Panc1 (cell line): ENCODE measurements around the gene APOL6. TPM values are rescaled to one million over a fixed set of nuclear protein-coding genes. Genes with fewer than 3 reads are reported as not detected.

Experiments
- ATAC-seq: fragments of 200-7000 bp; cut with Tn5 transposase; 2 replicates; pipeline ENCODE4 v1.9.1; 2020; ENCODE audit warnings: mild to moderate bottlenecking, moderate library complexity
- BruUV-seq: library from RNA; stranded (reverse); fragments of 400-500 nt; replicated peaks from 2 replicates; lab custom pipeline; 2021; lab: Mats Ljungman, UMichigan
- CTCF ChIA-PET: fragments of 300-600 bp; sonication (Branson Sonifier 250); formaldehyde crosslinking; loops from one replicate; lab custom pipeline; 2022; ENCODE audit warnings: antibody characterized with exemption; lab: Charles Lee
- POLR2A ChIA-PET: fragments of 300-600 bp; sonication (Branson Sonifier 250); formaldehyde crosslinking; loops from one replicate; lab custom pipeline; 2022; ENCODE audit warnings: antibody characterized with exemption; lab: Charles Lee
- DNase-seq: peaks from one replicate; pipeline ENCODE4 v3.0.0-alpha.2; 2010; ENCODE audit warnings: low read depth, low spot score
- H3K27ac ChIP-seq: 2 replicates; pipeline ENCODE4 v1.5.1; 2011; ENCODE audit warnings: mild to moderate bottlenecking, low read length, inconsistent platforms
- H3K27me3 ChIP-seq: fragments of 200-500 bp; sonication (Bioruptor generic); 2 replicates; pipeline ENCODE4 v1.6.0; 2014; ENCODE audit warnings: low read length, inconsistent platforms; ENCODE audit not compliant: control insufficient read depth, insufficient read depth
- H3K36me3 ChIP-seq: fragments of 200-500 bp; sonication (Bioruptor generic); 2 replicates; pipeline ENCODE4 v1.5.1; 2014; ENCODE audit warnings: inconsistent platforms, mild to moderate bottlenecking, low read length, moderate library complexity; ENCODE audit not compliant: control insufficient read depth, insufficient read depth
- H3K4me1 ChIP-seq: 2 replicates; pipeline ENCODE4 v1.5.1; 2011; ENCODE audit warnings: inconsistent platforms, mild to moderate bottlenecking, low read length, moderate library complexity; ENCODE audit not compliant: control insufficient read depth, insufficient read depth
- H3K4me3 ChIP-seq, 2 experiments: 2 replicates each; pipeline ENCODE4 v1.5.1; 2011 to 2012; ENCODE audit warnings: low read depth in 2 of 2, low read length in 2 of 2, mild to moderate bottlenecking in 2 of 2, inconsistent platforms in 1 of 2, moderate library complexity in 1 of 2
- H3K9me3 ChIP-seq: fragments of 200-500 bp; sonication (Bioruptor generic); 2 replicates; pipeline ENCODE4 v1.5.1; 2014; ENCODE audit warnings: low read depth, mild to moderate bottlenecking, inconsistent platforms, low read length, moderate library complexity; ENCODE audit not compliant: control insufficient read depth, insufficient read depth
- CTCF ChIP-seq: fragments of 450-650 bp; IDR thresholded peaks from 2 replicates; pipeline ENCODE4 v1.5.1; 2017; ENCODE audit warnings: mild to moderate bottlenecking
- POLR2AphosphoS5 ChIP-seq: IDR thresholded peaks from 2 replicates; pipeline ENCODE4 v1.6.1; 2012; ENCODE audit warnings: mild to moderate bottlenecking, low read depth, low read length, moderate library complexity
- SIN3A ChIP-seq: IDR thresholded peaks from 2 replicates; pipeline ENCODE4 v1.6.1; 2012; ENCODE audit warnings: low read depth, mild to moderate bottlenecking, low read length, moderate library complexity, borderline replicate concordance; ENCODE audit not compliant: insufficient read depth
- TCF7L2 ChIP-seq: IDR thresholded peaks from 2 replicates; pipeline ENCODE4 v1.6.1; 2011; ENCODE audit warnings: mild to moderate bottlenecking, low read depth, low read length, inconsistent platforms
- in situ Hi-C: cut with HindIII; loops from 2 replicates; pipeline ENCODE4 v1.10.0; 2016; ENCODE audit warnings: low sequenced_read_pairs, low pct_unique_long_range_greater_than_20kb
- intact Hi-C: fragments of 100-400 bp; cut with micrococcal nuclease; formaldehyde crosslinking; loops from one replicate; pipeline ENCODE4 v1.10.0; 2022; ENCODE audit not compliant: unreplicated experiment
- total RNA-seq: library from RNA; stranded (reverse); gene quantifications from one replicate; pipeline ENCODE4 v1.2.1, GENCODE V29; 2021; ENCODE audit not compliant: unreplicated experiment
- TF ChIP-seq, protein P1 (sequence below), 2 experiments: IDR thresholded peaks; 2 replicates each; pipeline ENCODE4 v1.6.1; 2011 to 2012; ENCODE audit warnings: low read depth in 2 of 2, control low read depth in 1 of 2, low read length in 1 of 2, mild to moderate bottlenecking in 1 of 2, moderate library complexity in 1 of 2; ENCODE audit not compliant: insufficient read depth in 1 of 2

APOL6 gene
- total RNA-seq, 1 experiment from 2014 or later: 16.4 TPM

DNA sequence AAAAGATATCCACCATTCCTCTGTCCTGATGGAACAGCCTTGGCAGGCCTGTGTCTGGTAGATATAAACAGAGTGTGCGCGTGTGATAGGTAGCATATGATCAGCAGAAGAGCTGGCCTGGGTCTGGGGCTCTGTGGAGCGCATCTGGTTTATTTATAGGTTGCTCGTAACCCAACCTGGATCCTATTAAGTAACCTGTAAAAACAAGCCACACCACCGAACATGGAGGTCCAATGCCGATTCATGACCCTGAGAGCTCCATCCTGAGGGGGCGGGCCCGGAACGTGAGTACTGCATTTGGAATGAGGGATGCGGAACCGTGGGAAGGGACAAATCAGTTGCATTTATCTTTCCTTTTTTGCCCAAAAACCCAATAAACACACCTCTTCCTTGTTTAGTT lies 37.5 kb downstream of the APOL6 start:
- ATAC-seq (no peak), DNase-seq (no peak)
- Histone ChIP-seq H3K4me3 (no peak overlapping the region), H3K9me3 (no peaks in the 10 kb centered on the region), H3K36me3 (no peaks in the 10 kb centered on the region), H3K27me3 (no peaks in the 10 kb centered on the region), H3K4me1 (no peaks in the 10 kb centered on the region), H3K27ac (no peak overlapping the region)
- ChIA-PET POLR2A (no interaction called here), CTCF (no interaction called here)
- TF ChIP-seq SIN3A (no peak), TCF7L2 (no peak), CTCF (no peak), POLR2AphosphoS5 (no peak)
- TF ChIP-seq, protein P1, sequence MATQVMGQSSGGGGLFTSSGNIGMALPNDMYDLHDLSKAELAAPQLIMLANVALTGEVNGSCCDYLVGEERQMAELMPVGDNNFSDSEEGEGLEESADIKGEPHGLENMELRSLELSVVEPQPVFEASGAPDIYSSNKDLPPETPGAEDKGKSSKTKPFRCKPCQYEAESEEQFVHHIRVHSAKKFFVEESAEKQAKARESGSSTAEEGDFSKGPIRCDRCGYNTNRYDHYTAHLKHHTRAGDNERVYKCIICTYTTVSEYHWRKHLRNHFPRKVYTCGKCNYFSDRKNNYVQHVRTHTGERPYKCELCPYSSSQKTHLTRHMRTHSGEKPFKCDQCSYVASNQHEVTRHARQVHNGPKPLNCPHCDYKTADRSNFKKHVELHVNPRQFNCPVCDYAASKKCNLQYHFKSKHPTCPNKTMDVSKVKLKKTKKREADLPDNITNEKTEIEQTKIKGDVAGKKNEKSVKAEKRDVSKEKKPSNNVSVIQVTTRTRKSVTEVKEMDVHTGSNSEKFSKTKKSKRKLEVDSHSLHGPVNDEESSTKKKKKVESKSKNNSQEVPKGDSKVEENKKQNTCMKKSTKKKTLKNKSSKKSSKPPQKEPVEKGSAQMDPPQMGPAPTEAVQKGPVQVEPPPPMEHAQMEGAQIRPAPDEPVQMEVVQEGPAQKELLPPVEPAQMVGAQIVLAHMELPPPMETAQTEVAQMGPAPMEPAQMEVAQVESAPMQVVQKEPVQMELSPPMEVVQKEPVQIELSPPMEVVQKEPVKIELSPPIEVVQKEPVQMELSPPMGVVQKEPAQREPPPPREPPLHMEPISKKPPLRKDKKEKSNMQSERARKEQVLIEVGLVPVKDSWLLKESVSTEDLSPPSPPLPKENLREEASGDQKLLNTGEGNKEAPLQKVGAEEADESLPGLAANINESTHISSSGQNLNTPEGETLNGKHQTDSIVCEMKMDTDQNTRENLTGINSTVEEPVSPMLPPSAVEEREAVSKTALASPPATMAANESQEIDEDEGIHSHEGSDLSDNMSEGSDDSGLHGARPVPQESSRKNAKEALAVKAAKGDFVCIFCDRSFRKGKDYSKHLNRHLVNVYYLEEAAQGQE (IDR thresholded peaks at IDR 0.05; ENCODE audit: insufficient read depth in 1 of 2, low read depth in 2 of 2, low read length in 1 of 2): no peak
- in situ Hi-C loops: no loop called here
- BruUV-seq: no TSS peak
- intact Hi-C loops: no loop called here

DNA sequence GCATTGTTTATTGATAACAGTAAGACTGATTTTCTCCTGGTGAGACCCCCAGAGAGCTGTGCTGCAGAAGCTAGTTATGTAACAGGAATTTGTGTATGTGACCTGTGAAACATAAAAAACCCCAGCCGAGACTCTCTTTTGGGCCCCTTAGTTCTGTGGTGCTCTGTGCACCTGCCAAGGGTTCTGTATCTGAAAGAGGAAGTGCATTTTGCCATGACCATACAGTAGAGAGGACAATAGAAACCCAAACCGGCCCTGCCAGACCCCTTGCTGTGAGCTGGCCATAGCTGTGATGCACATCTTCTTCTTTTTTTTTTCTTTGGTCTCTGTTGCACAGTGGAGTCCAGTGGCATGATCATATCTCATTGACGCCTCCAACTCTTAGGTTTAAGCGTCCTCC lies 38.1 kb downstream of the APOL6 start:
- TF ChIP-seq, protein P1 (IDR thresholded peaks at IDR 0.05; ENCODE audit: insufficient read depth in 1 of 2, low read depth in 2 of 2, low read length in 1 of 2): no peak
- TF ChIP-seq TCF7L2 (no peak), CTCF (no peak), POLR2AphosphoS5 (no peak), SIN3A (no peak)
- ATAC-seq: no peak
- H3K4me3 ChIP-seq: no peak overlapping the region
- no peaks in the 10 kb centered on the region for H3K27me3 ChIP-seq
- H3K27ac ChIP-seq: no peak overlapping the region
- CTCF ChIA-PET: no interaction called here
- intact Hi-C loops (no loop called here), in situ Hi-C loops (no loop called here)
- H3K4me1 ChIP-seq: no peaks in the 10 kb centered on the region
- no peaks in the 10 kb centered on the region for H3K36me3 ChIP-seq
- BruUV-seq: no TSS peak
- H3K9me3 ChIP-seq: no peaks in the 10 kb centered on the region
- no peak for DNase-seq
- POLR2A ChIA-PET: no interaction called here
